Fibroblast of lung (primary cell): ENCODE measurements around the gene GPRIN3. TPM values are rescaled to one million over a fixed set of nuclear protein-coding genes. Genes with fewer than 3 reads are reported as not detected.
A peak's percentile ranks its signal among the peaks of the same experiment; 100 is the strongest.

Experiments used
- DNase-seq, 2 donors: peaks; one replicate each; pipeline versions ENCODE4 v3.0.0 to v3.0.0-alpha.2; 2010; ENCODE audit warnings: low read depth in 2 of 2
- H2AFZ ChIP-seq: 2 replicates; pipeline ENCODE4 v1.5.1; 2012; ENCODE audit warnings: low read length, control low read depth, inconsistent platforms
- H3K27ac ChIP-seq: 2 replicates; pipeline ENCODE4 v1.5.1; 2011; ENCODE audit warnings: low read length, control low read depth; ENCODE audit not compliant: insufficient read depth
- H3K27me3 ChIP-seq: 2 replicates; pipeline ENCODE4 v1.5.1; 2011; ENCODE audit warnings: mild to moderate bottlenecking, low read length; ENCODE audit not compliant: control insufficient read depth, insufficient read depth
- H3K36me3 ChIP-seq: 2 replicates; pipeline ENCODE4 v1.5.1; 2011; ENCODE audit warnings: low read length; ENCODE audit not compliant: control insufficient read depth, insufficient read depth
- H3K4me1 ChIP-seq: 2 replicates; pipeline ENCODE4 v1.5.1; 2011; ENCODE audit warnings: low read length; ENCODE audit not compliant: control insufficient read depth, insufficient read depth; ENCODE audit errors: extremely low read depth
- H3K4me2 ChIP-seq: 2 replicates; pipeline ENCODE4 v1.5.1; 2011; ENCODE audit warnings: low read length, control low read depth; ENCODE audit not compliant: insufficient read depth; ENCODE audit errors: extremely low read depth
- H3K4me3 ChIP-seq, 4 experiments: fragments of 200-600 bp in 1 of 4; sonication (generic) in 1 of 4; replicated peaks in 1 of 4; 2 replicates each; pipeline ENCODE4 v1.5.1; 2011 to 2016; ENCODE audit warnings: low read length in 4 of 4, low read depth in 3 of 4, mild to moderate bottlenecking in 3 of 4, control low read depth in 2 of 4, inconsistent platforms in 1 of 4, mixed read lengths in 1 of 4; ENCODE audit not compliant: insufficient read depth in 1 of 4; ENCODE audit errors: control extremely low read depth in 1 of 4
- H3K79me2 ChIP-seq: 2 replicates; pipeline ENCODE4 v1.5.1; 2012; ENCODE audit warnings: mild to moderate bottlenecking, low read length, inconsistent platforms; ENCODE audit not compliant: control insufficient read depth, insufficient read depth
- H3K9ac ChIP-seq: 2 replicates; pipeline ENCODE4 v1.5.1; 2011; ENCODE audit warnings: mild to moderate bottlenecking, low read length, control low read depth; ENCODE audit not compliant: insufficient read depth
- H3K9me3 ChIP-seq: 2 replicates; pipeline ENCODE4 v1.5.1; 2012; ENCODE audit warnings: low read depth, low read length; ENCODE audit not compliant: control insufficient read depth, insufficient read depth
- H4K20me1 ChIP-seq: 2 replicates; pipeline ENCODE4 v1.5.1; 2011; ENCODE audit warnings: low read length; ENCODE audit not compliant: control insufficient read depth, insufficient read depth; ENCODE audit errors: extremely low read depth
- CTCF ChIP-seq, 2 donors: IDR thresholded peaks in 1 of 2; conservative IDR thresholded peaks in 1 of 2; 1 replicate in 1 of 2; 2 replicates in 1 of 2; pipeline ENCODE4 v1.5.1; 2011 to 2012; ENCODE audit warnings: low read length in 2 of 2, control low read depth in 1 of 2, inconsistent platforms in 1 of 2, low read depth in 1 of 2, mild to moderate bottlenecking in 1 of 2
- EZH2 ChIP-seq: IDR thresholded peaks from 2 replicates; pipeline ENCODE4 v1.5.1; 2012; ENCODE audit warnings: low read length, control low read depth, mild to moderate bottlenecking; ENCODE audit errors: missing control alignments
- polyA plus RNA-seq, 2 donors: library from polyadenylated mRNA; depleted of rRNA in 1 of 2; stranded (reverse) in 1 of 2; unstranded in 1 of 2; fragments of >200 nt; gene quantifications; 2 replicates each; pipeline ENCODE4 v1.2.1, GENCODE V29; 2011 to 2012; ENCODE audit warnings: missing spikeins in 1 of 2
- total RNA-seq: library from RNA; depleted of rRNA; stranded (reverse); fragments of >200 nt; gene quantifications from 2 replicates; pipeline ENCODE4 v1.2.1, GENCODE V29; 2014

Gene GPRIN3
- total and polyA plus RNA-seq, 2 donors (not counting 1 experiment from before 2014, with no cell fraction given) = under 0.01 to 0.01 TPM

GRCh38 chr4:89300499-89300898, 7.1 kb downstream of the GPRIN3 start:
- Histone ChIP-seq H3K9ac (no peak overlapping the region), H3K79me2 (no peaks in the 10 kb centered on the region), H3K4me1 (no peaks in the 10 kb centered on the region), H3K4me2 (no peak overlapping the region), H2AFZ (no peak overlapping the region), H3K27ac (no peak overlapping the region), H3K9me3 (no peaks in the 10 kb centered on the region), H4K20me1 (no peaks in the 10 kb centered on the region), H3K4me3 (no peak overlapping the region), H3K27me3 (no peaks in the 10 kb centered on the region), H3K36me3 (no peaks in the 10 kb centered on the region)
- no peak for TF ChIP-seq EZH2
- no peak for TF ChIP-seq CTCF (conservative IDR thresholded peaks at IDR 0.05 in 1 of 2, IDR thresholded peaks at IDR 0.05 in 1 of 2; ENCODE audit: low read depth in 1 of 2, low read length in 2 of 2)
- no peak for DNase-seq

GRCh38 chr4:89300060-89300459, 7.5 kb downstream of the GPRIN3 start:
- Histone ChIP-seq H3K27me3 (no peaks in the 10 kb centered on the region), H3K36me3 (no peaks in the 10 kb centered on the region), H4K20me1 (no peaks in the 10 kb centered on the region), H3K27ac (no peak overlapping the region), H2AFZ (no peak overlapping the region), H3K9ac (no peak overlapping the region), H3K4me1 (no peaks in the 10 kb centered on the region), H3K4me3 (no peak overlapping the region), H3K4me2 (no peak overlapping the region), H3K79me2 (no peaks in the 10 kb centered on the region), H3K9me3 (no peaks in the 10 kb centered on the region)
- no peak for DNase-seq
- TF ChIP-seq EZH2 (no peak), CTCF (conservative IDR thresholded peaks at IDR 0.05 in 1 of 2, IDR thresholded peaks at IDR 0.05 in 1 of 2; ENCODE audit: low read depth in 1 of 2, low read length in 2 of 2) (no peak)

DNA sequence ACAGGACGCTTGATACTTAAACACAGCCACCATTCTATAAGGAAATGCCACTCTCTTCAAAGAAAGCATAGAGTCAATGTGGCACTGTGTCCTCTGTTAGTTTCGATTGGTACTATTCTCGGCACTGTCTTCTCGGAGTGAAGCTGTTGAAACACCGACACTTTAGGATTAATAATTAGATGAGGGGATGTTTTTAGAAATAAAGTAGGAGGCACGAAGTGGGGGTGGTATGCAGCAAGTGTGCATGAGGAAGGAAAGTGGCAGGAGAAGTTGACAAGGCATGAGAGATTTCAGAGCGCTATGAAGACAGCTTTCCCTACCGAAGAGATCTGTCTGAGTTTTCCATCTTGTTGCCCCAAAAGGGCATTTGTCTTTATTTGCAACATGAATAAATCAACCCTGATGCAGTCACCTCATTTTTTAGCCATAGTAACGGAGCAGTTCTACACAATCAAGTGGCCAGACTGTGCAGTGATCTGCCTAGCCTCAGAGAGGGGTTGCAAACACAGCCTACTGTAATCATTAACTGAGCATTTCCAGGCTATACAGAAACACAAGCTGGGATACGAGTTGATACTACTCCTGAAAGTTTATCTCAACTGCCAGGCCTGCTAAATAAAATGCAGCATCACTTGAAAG, 8.3 kb downstream of the GPRIN3 start:
- no peak overlapping the region for H3K9ac ChIP-seq
- H3K9me3 ChIP-seq = no peaks in the 10 kb centered on the region
- H3K4me3 ChIP-seq = peak overlapping the region in 1 of 4 experiments; percentile 22
- no peak overlapping the region for H2AFZ ChIP-seq
- no peak overlapping the region for H3K27ac ChIP-seq
- no peak for DNase-seq
- H3K4me2 ChIP-seq = peak overlapping the region; percentile 8
- TF ChIP-seq EZH2 (no peak), CTCF (conservative IDR thresholded peaks at IDR 0.05 in 1 of 2, IDR thresholded peaks at IDR 0.05 in 1 of 2; ENCODE audit: low read depth in 1 of 2, low read length in 2 of 2) (no peak)
- H3K27me3 ChIP-seq = no peaks in the 10 kb centered on the region
- H3K36me3 ChIP-seq = no peaks in the 10 kb centered on the region
- H3K4me1 ChIP-seq = no peaks in the 10 kb centered on the region
- H4K20me1 ChIP-seq = no peaks in the 10 kb centered on the region
- no peaks in the 10 kb centered on the region for H3K79me2 ChIP-seq
